Measurements from ENCODE around the gene SLC39A2. TPM values are rescaled to one million over a fixed set of nuclear protein-coding genes. Genes with fewer than 3 reads are reported as not detected.

Gene SLC39A2
- total and polyA plus RNA-seq, 11 donors: not detected

GRCh38 chr14:21043387-21043973, 44.4 kb downstream of the SLC39A2 start:
- ATAC-seq (no peak), DNase-seq (no peak)
- 22 to 45% (median 28%) methylated on average over 2 of the region's 2 CpGs for WGBS, 4 donors

GRCh38 chr14:21043974-21044618, 45.0 kb downstream of the SLC39A2 start:
- H3K9me3 ChIP-seq: no peaks in the 10 kb centered on the region
- TF ChIP-seq, protein P1, sequence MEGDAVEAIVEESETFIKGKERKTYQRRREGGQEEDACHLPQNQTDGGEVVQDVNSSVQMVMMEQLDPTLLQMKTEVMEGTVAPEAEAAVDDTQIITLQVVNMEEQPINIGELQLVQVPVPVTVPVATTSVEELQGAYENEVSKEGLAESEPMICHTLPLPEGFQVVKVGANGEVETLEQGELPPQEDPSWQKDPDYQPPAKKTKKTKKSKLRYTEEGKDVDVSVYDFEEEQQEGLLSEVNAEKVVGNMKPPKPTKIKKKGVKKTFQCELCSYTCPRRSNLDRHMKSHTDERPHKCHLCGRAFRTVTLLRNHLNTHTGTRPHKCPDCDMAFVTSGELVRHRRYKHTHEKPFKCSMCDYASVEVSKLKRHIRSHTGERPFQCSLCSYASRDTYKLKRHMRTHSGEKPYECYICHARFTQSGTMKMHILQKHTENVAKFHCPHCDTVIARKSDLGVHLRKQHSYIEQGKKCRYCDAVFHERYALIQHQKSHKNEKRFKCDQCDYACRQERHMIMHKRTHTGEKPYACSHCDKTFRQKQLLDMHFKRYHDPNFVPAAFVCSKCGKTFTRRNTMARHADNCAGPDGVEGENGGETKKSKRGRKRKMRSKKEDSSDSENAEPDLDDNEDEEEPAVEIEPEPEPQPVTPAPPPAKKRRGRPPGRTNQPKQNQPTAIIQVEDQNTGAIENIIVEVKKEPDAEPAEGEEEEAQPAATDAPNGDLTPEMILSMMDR (IDR thresholded peaks at IDR 0.05): no peak
- TF ChIP-seq POLR2A (IDR thresholded peaks at IDR 0.05): no peak
- ATAC-seq: peak in 3 of 4 donors; percentile 25 to 49 (median 38)
- no peak overlapping the region for H3K4me3 ChIP-seq
- H3K36me3 ChIP-seq: no peaks in the 10 kb centered on the region
- peak in 2 of 5 donors; percentile 47 to 54 for DNase-seq
- H3K27ac ChIP-seq: peak overlapping the region in 9 of 12 donors; percentile 7 to 62 (median 38)
- 28 to 42% (median 31%) methylated on average over 6 of the region's 6 CpGs for WGBS, 4 donors
- no peaks in the 10 kb centered on the region for H3K27me3 ChIP-seq
- H3K4me1 ChIP-seq: peaks cover 5 to 52% (median 30%) of the 10 kb centered on the region in 12 donors
- intact Hi-C loops (cut with DNase I): loop anchor here in 5 of 10 donors (5.0 to 10.0 kb wide), 5 partner anchors 37 to 362 kb away; partner anchors contain the start of gene RNASE4 (in 1 of the 5)

More at GRCh38 chr14:21043387-21043973, 44.4 kb downstream of the SLC39A2 start:
- H3K4me3 ChIP-seq: no peak overlapping the region
- intact Hi-C loops (cut with DNase I): loop anchor here in 5 of 10 donors (5.0 to 10.0 kb wide), 5 partner anchors 36 to 361 kb away; partner anchors contain the start of gene RNASE4 (in 1 of the 5)
- H3K27me3 ChIP-seq: no peaks in the 10 kb centered on the region
- H3K36me3 ChIP-seq: no peaks in the 10 kb centered on the region
- H3K9me3 ChIP-seq: no peaks in the 10 kb centered on the region
- peaks cover 5 to 55% (median 31%) of the 10 kb centered on the region in 12 donors for H3K4me1 ChIP-seq
- H3K27ac ChIP-seq: peak overlapping the region in 9 of 12 donors; percentile 7 to 62 (median 38)
- no peak for TF ChIP-seq POLR2A (IDR thresholded peaks at IDR 0.05)
- TF ChIP-seq, protein P1 (IDR thresholded peaks at IDR 0.05): no peak

- Histone ChIP-seq H3K27me3 (no peaks in the 10 kb centered on the region), H3K27ac (no peak overlapping the region), H3K9me3 (no peaks in the 10 kb centered on the region), H3K4me3 (no peak overlapping the region), H3K36me3 (no peaks in the 10 kb centered on the region), H3K4me1 (peaks cover 4 to 40% (median 21%) of the 10 kb centered on the region in 12 donors)
- DNase-seq (no peak), ATAC-seq (no peak)
- intact Hi-C loops (cut with DNase I): loop anchor here in 5 of 10 donors (5.0 to 10.0 kb wide), 3 partner anchors 180 to 353 kb away; no protein-coding TSS in a partner anchor
- 43 to 84% (median 64%) methylated on average over 2 of the region's 2 CpGs for WGBS, 4 donors
- TF ChIP-seq, protein P1 (IDR thresholded peaks at IDR 0.05): no peak
- TF ChIP-seq POLR2A (IDR thresholded peaks at IDR 0.05): no peak
Measured at GRCh38 chr14:21047378-21047781, 48.3 kb downstream of the SLC39A2 start.

DNA sequence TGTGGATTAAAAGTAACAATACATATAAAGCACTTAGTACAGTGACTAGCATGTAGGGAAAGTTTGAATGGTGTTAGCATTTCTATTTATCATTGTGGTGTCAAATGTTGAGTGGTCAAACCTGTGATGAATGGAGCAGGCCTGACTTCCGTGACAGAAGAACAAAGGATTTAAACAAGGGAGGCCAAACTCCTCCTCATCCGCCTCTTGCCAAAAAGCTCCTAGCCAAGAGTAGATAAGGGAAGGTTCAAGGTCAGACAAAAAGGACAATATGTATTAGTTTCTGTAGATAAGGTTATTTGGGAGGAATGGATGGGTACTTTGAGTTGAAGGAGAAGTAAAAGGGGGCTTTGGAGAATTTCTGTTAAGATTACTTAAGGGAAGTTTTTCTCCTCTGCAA, 49.5 kb downstream of the SLC39A2 start:
- WGBS, 4 donors: 27 to 52% (median 39%) methylated on average over 2 of the region's 2 CpGs
- no peaks in the 10 kb centered on the region for H3K36me3 ChIP-seq
- no peak overlapping the region for H3K4me3 ChIP-seq
- no peaks in the 10 kb centered on the region for H3K27me3 ChIP-seq
- no peaks in the 10 kb centered on the region for H3K9me3 ChIP-seq
- DNase-seq (no peak), ATAC-seq (peak in 3 of 4 donors; percentile 20 to 42 (median 32))
- intact Hi-C loops (cut with DNase I): loop anchor here in 5 of 10 donors (5.0 to 10.0 kb wide), 3 partner anchors 181 to 354 kb away; no protein-coding TSS in a partner anchor
- H3K27ac ChIP-seq: peak overlapping the region in 1 of 12 donors; percentile 8
- peaks cover 4 to 28% (median 9%) of the 10 kb centered on the region in 12 donors for H3K4me1 ChIP-seq
- TF ChIP-seq POLR2A (IDR thresholded peaks at IDR 0.05): no peak
- TF ChIP-seq, protein P1 (IDR thresholded peaks at IDR 0.05): no peak
